K562 treated with DMSO at 1 percent for 12 hours (cell line): Measurements from ENCODE around the gene BRD9. TPM values are rescaled to one million over a fixed set of nuclear protein-coding genes. Genes with fewer than 3 reads are reported as not detected.

Experiments used
- total RNA-seq: library from RNA; unstranded; fragments of 300-600 nt; gene quantifications from 2 replicates; pipeline ENCODE4 v1.2.3, GENCODE V29; 2022; ENCODE audit not compliant: insufficient read depth

Gene BRD9
- total RNA-seq = 24.6 and 30.9 TPM in 2 replicates

DNA sequence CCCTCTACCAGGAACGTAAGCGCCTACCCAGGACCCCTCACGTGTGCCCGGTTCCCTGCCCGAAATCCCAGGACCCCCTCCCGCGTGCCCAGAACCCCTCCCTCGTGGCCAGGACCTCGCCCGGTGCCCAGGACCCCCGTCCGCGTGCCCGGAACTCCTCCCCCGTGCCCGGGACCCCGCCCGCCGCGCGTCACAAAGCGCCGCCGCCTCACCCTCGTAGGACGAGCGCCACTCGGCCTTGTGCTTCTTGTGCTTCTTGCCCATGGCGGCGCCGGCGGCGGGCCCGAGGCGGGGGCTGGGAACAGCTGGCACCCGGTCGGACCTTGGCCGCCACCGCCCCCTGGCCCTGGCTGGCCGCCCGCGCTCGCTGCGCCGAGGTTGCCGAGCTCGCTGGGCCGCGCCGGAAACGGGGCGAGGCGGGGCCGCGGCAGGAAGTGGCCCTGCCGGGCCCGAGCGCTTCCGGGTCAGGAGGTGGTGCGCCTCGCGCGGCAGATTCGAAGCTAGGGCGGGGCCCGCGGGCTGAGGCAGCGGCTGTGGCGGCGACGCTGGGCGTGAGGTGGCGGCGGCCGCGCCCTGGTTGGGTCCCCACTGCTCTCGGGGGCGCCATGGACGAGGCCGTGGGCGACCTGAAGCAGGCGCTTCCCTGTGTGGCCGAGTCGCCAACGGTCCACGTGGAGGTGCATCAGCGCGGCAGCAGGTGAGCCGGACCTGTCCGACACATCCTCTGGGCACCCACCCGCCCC lies at the start of gene BRD9, which contains the start of gene TRIP13:
TSS of gene BRD9 (minus strand) at position 408 of the 743 bp plus-strand sequence. CDS start at position 264, 144 bp downstream.
TSS of gene TRIP13 (plus strand) at position 491 of the 743 bp plus-strand sequence. CDS start at position 606, 115 bp downstream.

GRCh38 chr5:850511-851006 lies 42.0 kb downstream of the BRD9 start, which contains the start of gene ZDHHC11:
Gene ZDHHC11, minus strand, starts transcription at chr5:850986. Its CDS starts 384 bp downstream, at chr5:850602.

Other genes with a start within 250 kb of the BRD9 start
- 0.31 TPM in 1 of 2 replicates, not detected in the other for gene TPPP, start 199.4 kb downstream of the BRD9 start, total RNA-seq
- not detected in 2 replicates for gene ZDHHC11B, start 108.1 kb downstream of the BRD9 start, total RNA-seq
- 2.6 TPM in 1 of 2 replicates, not detected in the other for gene ZDHHC11, start 41.8 kb downstream of the BRD9 start, total RNA-seq
- gene TRIP13, start 83 bp upstream of the BRD9 start, total RNA-seq = 25.6 and 28.4 TPM in 2 replicates
- 0.85 and 2.5 TPM in 2 replicates for gene NKD2, start 116.0 kb upstream of the BRD9 start, total RNA-seq
- gene SLC12A7, start 219.3 kb upstream of the BRD9 start, total RNA-seq = 1.5 and 5.0 TPM in 2 replicates